Activated CD4-positive, CD25-positive, alpha-beta regulatory T cell treated with anti-CD3 and anti-CD28 coated beads, Interleukin-2, amount 50 U/mL, for 72 hours (primary cell): ENCODE measurements around the gene BRD7.
A peak's percentile ranks its signal among the peaks of the same experiment; 100 is the strongest.

Experiments used
- DNase-seq: peaks from one replicate; pipeline ENCODE4 v3.0.0; 2021

Gene BRD7

DNA sequence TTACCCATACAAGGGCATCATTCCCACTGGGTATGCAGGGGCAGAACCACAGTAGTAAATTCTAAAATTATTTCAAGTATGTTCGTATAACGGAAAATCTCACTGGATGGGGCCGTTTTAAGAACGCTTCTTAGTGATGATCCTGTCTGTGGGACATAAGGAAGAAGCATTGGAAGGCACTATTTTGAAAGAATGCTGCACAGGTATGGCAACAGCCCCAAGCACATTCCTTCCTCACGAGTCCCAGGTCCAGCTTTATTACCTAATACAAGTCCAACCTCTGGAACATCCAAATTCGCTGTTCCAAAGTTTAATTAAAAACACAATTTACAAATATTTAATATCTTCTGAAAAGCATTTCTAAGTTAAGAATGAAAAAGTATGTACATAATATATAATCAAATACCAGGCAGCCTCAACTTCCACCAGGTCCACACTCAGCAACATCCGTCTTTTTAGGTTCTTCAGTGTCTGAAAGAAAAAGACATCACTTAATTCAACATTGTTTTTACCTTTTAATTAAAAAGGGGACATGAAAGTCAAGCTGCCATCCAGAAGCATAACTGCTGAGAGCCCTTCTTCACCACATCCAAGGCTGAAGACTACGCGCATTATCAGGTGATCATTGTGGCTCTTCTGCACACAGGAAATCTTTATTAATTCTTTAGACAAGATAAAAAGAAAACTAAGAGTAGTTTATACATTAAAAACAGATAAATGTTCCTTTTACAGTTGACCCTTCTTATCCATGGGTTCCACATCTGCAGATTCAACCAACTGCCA, 49.8 kb downstream of the BRD7 start:
- DNase-seq = no peak

- DNase-seq = no peak
Measured at GRCh38 chr16:50316848-50317630, 51.7 kb downstream of the BRD7 start.

DNA sequence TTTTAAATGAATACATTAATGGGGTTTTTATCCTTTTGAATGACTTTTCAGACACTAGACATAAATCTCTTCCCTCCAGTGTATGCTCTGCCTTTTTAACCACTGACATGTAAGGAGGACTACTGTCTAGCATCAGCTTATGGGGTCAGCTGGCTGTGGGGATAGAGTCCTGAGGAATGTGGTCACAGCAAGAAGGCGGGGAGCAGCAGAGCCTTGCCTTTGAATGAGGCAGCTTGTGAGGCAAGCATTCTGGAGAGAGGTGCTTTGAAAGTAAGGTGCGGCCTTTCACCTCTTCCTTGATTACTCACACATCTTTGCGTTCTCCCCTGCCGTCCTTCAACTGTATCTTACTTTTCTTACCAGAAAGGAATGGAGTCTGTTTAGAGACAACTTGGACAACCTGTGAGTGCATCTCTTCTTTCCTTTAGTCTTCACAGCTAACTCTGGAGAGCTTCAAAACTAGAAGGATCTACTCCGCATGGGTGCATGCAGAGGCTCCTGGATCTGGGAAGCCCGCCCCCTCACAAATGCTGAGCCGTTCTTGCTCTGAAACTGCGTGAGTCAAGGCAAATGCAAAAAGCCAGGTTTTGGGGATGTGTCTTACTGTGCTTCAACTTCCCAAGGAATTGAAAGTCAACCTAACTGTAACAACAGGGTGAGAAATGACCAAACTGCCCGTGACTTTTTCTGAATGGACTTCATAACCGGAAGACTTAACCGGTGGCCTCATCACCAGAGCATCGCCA, 52.5 kb downstream of the BRD7 start:
- DNase-seq = no peak

DNA sequence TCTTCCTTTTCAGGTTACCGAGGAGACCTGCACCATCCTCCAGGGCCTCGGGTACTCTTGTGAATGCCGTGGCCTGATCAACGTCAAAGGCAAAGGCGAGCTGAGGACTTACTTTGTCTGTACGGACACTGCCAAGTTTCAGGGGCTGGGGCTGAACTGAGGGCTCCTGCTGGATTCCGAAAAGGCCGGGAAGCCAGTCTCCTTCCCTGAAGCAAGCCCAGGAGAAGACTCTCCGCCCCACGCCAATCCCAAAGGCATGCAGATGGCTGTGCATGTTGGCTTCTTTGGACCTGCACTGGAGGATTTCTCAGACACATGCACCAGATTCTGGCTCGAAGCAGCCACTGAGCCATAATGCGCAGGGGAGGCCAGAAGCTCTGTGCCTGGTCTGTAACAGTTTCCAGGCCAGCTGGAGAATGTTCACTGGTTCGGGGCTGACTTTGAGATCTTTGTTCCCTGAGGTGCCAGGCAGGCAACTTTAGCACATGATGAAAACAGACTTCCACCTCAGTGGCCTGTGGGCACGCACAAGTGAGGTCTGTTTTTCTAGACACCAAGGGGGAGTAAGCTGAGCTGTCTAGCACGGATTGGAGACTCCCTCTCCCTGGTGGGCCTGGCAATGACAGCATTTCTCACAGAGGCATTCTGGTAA, 53.3 kb downstream of the BRD7 start:
- DNase-seq = no peak

DNA sequence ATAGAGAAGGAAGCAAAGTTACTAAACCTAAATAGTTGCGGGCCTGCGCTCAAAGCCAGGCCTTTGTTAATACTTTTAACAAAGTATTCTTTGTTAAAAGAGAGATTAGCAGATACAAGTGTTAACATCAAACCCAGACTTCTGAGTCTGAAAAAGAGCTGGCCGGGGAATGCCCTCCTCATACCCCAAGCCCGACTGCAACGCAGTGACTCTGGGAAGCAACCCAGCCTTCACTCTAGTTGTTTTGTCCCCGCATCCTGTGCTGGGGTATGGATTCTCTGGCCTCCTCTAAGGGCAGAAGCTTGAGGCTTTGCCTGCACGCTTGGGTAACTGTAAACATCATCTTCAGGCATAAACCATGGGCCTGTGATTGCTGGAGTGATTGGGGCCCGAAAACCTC, 54.1 kb downstream of the BRD7 start:
- peak; percentile 21 for DNase-seq

DNA sequence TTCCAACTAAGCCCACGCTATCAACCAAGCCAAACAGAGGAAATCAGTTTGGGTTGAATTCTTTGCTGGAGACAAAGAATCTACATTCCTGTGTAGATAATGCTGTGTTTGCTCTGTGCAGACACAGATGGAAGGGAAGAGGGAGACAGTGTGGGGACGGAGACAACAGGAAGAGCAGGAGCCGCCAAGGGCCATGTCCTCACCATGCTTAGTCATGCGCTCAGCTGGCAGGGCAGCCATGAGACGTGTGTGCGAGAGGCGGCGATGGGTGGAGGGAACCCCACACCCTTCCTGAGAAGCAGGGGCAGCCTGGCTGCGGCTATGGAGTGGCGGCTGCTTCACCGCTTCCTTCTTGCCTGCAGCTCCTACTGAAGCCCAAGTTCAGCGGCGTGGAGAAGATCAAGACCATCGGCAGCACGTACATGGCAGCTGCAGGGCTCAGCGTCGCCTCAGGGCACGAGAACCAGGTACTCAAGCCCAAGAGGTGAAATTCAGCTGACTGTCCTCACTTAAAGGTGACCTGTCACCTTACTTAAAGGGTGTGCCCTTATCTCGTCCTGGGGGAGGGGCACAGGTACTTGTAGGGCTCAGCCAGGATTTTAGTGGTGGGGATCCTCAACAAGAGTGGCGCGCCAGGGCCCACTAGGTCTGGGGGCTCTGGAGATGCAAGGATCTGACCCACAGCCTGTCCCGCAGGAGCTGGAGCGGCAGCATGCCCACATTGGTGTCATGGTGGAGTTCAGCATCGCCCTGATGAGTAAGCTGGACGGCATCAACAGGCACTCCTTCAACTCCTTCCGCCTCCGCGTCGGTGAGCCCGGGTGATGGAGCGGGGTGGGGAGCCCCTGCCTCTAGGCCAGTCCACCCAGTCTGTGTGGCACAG, 55.0 kb downstream of the BRD7 start:
- peak; percentile 30 for DNase-seq

DNA sequence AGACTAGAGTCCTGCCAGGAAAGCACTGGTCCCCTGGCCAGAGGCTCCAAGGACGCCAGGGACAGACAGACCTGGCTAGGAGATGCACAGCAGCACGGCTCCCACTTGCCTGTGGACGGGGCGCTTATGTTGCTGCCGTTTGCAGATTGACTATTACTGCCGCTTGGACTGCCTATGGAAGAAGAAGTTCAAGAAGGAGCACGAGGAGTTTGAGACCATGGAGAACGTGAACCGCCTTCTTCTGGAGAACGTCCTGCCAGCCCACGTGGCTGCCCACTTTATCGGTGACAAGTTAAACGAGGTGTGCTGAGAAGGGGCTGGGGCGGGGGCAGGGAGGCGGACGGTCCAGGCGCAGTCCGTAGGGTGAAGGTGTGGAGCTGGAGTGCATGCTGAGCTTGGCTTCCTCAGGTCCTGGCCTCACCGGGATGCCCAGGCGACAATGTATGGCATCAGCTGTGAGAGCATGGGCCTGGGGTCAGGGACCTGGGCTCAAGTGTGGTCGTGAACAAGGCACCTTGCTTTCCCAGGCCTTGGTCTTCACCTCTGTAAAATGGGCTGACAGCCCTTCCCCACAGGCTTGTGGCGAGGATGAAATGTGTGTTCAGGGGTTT, 56.8 kb downstream of the BRD7 start:
- DNase-seq = peak; percentile 26

GRCh38 chr16:50311134-50311528, 57.7 kb downstream of the BRD7 start:
- no peak for DNase-seq

- peak; percentile 27 for DNase-seq
Measured at GRCh38 chr16:50310308-50311133, 58.3 kb downstream of the BRD7 start.

DNA sequence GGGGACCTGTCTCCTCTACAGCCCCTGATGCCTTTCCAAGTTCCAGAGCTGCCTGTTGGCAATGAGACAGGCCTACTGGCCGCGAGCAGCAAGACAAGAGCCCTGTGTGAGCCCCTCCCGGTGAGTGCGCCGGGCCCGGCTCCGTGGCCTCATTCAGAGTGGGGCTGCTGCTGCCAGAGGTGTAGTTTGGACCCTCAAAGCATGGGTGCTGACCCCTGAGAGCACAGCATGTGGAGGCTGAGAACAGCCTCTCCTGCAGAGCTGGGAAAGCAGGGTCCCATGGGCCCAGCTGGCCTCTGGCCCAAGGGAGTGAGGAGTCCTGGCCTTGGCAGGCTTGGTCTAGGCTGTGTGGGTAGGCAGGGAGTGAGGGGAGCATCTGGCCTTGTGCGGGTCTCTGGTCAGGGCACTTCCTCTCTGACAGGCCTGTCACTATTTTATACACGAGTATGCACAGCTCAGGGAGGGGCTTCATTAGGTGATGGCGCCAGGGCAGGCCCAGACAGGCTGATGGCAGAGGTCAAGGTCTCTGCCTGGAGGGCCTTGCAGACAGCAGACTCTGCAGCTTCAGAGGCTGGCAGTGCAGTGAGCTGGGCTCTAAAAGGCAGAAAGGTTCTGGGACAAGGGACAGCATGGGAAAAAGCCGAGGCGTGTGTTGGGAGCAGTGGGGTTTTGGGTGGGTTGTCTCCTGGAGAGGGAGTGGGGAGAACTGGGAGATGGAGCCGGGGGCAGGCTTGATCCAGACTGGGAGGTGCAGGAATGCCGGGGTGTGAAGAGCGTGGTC, 59.1 kb downstream of the BRD7 start:
- DNase-seq = peak; percentile 25

- peak; percentile 27 for DNase-seq
Measured at GRCh38 chr16:50309156-50309526, 59.6 kb downstream of the BRD7 start.

GRCh38 chr16:50308237-50308965, 60.4 kb downstream of the BRD7 start:
- peak; percentile 25 for DNase-seq

GRCh38 chr16:50306287-50306686, 62.5 kb downstream of the BRD7 start:
- peak; percentile 18 for DNase-seq

- DNase-seq = peak; percentile 28
Measured at GRCh38 chr16:50305441-50306061, 63.2 kb downstream of the BRD7 start.

DNA sequence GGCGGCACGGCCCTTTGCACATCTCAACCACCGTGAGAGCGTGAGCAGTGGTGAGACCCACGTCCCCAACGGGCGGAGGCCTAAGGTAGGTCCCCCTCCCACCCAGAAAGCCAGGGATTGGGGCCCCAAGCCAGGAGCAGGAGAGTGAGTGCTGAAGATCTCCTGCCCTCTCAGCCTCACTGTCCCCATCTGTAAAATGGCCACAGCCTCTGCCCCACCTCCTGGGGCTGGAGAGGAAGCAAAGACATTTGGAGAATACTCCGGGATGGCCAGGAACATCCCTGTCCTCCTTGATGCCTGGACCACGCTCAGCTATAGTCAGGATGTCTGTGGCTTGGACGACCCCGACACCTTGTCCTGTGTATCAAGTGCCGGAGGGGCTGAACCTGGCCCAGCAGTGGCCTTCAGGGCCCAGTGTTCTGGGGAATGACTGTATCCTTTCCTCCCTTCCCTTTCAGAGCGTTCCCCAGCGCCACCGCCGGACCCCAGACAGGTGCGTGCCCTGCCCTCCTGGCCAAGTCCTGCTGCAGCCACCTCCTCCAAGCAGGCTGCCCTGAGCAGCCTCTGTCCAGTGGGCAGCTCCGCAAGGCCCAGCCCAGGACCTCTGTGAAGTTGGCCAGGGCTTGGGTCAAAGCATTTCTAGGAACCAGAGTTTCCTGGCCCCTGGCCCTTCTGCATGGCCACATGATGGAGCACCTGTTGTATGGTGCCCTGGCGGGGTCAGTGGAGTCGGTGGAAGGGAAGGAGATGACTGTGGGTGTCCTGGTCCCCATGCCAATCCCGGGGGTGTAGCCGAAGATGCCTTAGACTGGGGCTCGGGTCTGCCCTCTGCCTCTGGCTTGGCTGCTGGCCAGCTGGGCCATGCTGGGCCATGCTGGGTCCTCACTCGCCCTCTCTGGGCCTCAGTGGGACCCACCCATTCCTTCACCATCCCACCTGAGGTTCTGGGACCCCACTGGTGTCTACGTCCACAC, 64.0 kb downstream of the BRD7 start:
- peak; percentile 22 for DNase-seq

DNA sequence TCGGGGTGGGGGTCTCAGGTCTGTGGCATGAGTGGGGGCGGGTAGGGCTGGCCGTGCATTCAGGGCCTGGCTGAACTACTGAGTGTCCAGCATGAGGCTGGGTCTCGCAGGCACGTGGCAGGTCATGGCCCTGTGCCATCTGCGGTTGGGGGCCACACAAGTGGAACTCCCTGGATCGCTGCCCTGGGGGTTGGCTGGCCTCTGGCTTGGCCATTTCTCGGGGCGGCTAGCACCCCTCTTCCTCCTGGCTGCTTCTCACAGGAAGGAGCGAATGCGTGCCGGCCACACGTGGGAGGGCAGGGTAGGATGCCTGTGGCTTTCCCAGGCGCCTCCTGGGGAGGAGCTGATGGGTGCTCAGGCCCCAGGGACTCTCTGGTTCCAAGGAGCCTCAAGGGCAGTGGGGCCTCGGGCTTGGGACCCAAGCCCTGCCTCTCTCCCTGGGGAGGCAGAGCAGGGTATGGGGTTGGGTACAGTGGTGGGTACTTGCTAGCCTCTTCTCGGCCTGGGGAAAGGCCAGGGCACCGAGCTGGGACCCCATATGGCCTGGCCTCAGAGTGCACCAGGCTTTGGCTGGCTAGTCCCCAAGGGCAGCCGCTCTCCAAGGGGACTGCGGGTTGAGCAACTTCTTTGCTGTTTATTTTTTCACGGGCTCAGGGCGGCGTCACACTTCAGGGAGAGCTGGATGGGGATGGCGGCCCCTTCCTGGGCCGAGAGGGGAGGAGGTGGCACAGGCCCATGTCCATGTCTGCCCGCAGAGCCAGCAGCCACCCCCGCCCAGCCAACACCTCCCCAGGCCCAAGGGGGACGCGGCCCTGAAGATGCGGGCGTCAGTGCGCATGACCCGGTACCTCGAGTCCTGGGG, 65.0 kb downstream of the BRD7 start:
- peak; percentile 21 for DNase-seq
